Activated CD4-positive, alpha-beta memory T cell treated with anti-CD3 and anti-CD28 coated beads, Interleukin-2, amount 10 ng/mL, durations not matched to agents 7 days and 5 days (primary cell): ENCODE results near the gene GPR156. TPM values are rescaled to one million over a fixed set of nuclear protein-coding genes. Genes with fewer than 3 reads are reported as not detected.

Experiments used
- CTCF ChIA-PET: fragments of 350-600 bp; sonication (Branson Sonifier 250); formaldehyde crosslinking; loops from one replicate; lab custom pipeline; 2021; ENCODE audit warnings: antibody characterized with exemption, inconsistent platforms; lab: Charles Lee
- POLR2A ChIA-PET: fragments of 350-600 bp; sonication (Branson Sonifier 250); formaldehyde crosslinking; loops from one replicate; lab custom pipeline; 2021; ENCODE audit warnings: antibody characterized with exemption; lab: Charles Lee
- DNase-seq: peaks from one replicate; pipeline ENCODE4 v3.0.0-alpha.2; 2020
- H3K27ac Mint-ChIP-seq: one replicate; pipeline ENCODE4 v1.8.0; 2021; ENCODE audit warnings: mild to moderate bottlenecking, mixed read lengths
- H3K27me3 Mint-ChIP-seq: one replicate; pipeline ENCODE4 v1.8.0; 2021; ENCODE audit warnings: mixed read lengths
- H3K36me3 Mint-ChIP-seq: one replicate; pipeline ENCODE4 v1.8.0; 2021; ENCODE audit warnings: low read depth, mixed read lengths
- H3K4me1 Mint-ChIP-seq: one replicate; pipeline ENCODE4 v1.8.0; 2021; ENCODE audit warnings: mixed read lengths
- H3K4me3 Mint-ChIP-seq: one replicate; pipeline ENCODE4 v1.8.0; 2021; ENCODE audit warnings: mild to moderate bottlenecking, mixed read lengths
- H3K9me3 Mint-ChIP-seq: one replicate; pipeline ENCODE4 v1.8.0; 2021; ENCODE audit warnings: mixed read lengths
- total RNA-seq, 2 experiments: library from RNA; stranded (reverse); gene quantifications; one replicate each; pipeline ENCODE4 v1.2.3, GENCODE V29; 2021

GPR156 gene
- total RNA-seq, 2 experiments from 2014 or later: not detected

GRCh38 chr3:120144267-120144666 is 140.8 kb downstream of the GPR156 start:
- Mint-ChIP-seq H3K36me3 (no peaks in the 10 kb centered on the region), H3K4me1 (peaks cover 5% of the 10 kb centered on the region), H3K4me3 (no peak overlapping the region), H3K27ac (no peak overlapping the region), H3K9me3 (no peaks in the 10 kb centered on the region), H3K27me3 (no peaks in the 10 kb centered on the region)
- ChIA-PET CTCF (no interaction called here), POLR2A (no interaction called here)
- DNase-seq: no peak

GRCh38 chr3:120143676-120144075 is 141.3 kb downstream of the GPR156 start:
- Mint-ChIP-seq H3K27me3 (no peaks in the 10 kb centered on the region), H3K27ac (no peak overlapping the region), H3K4me1 (peaks cover 5% of the 10 kb centered on the region), H3K9me3 (no peaks in the 10 kb centered on the region), H3K4me3 (no peak overlapping the region), H3K36me3 (no peaks in the 10 kb centered on the region)
- CTCF ChIA-PET: no interaction called here
- POLR2A ChIA-PET: no interaction called here
- DNase-seq: no peak

DNA sequence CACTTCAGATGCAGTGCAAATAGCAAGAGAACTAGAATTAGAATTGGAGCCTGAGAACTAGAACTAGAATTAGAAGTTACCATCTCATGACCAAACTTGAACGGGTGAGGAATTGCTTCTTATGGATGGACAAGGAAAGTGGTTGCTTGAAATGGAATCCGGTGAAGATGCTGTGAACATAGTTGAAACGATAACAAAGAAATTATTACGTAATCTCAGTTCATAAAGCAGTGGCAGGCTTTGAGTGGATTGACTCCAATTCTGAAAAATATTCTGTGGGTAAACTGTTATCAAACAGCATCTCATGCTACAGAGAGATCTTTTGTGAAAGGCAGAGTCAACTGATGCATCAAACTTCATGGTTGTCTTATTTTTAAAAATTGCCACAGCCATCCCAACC is 142.8 kb downstream of the GPR156 start:
- Mint-ChIP-seq H3K4me1 (peaks cover 2% of the 10 kb centered on the region), H3K27me3 (no peaks in the 10 kb centered on the region), H3K27ac (no peak overlapping the region), H3K4me3 (no peak overlapping the region), H3K9me3 (no peaks in the 10 kb centered on the region), H3K36me3 (no peaks in the 10 kb centered on the region)
- no peak for DNase-seq
- POLR2A ChIA-PET: no interaction called here
- CTCF ChIA-PET: no interaction called here

GRCh38 chr3:120140098-120140742 is 144.8 kb downstream of the GPR156 start:
- Mint-ChIP-seq H3K9me3 (no peaks in the 10 kb centered on the region), H3K27ac (no peak overlapping the region), H3K27me3 (no peaks in the 10 kb centered on the region), H3K4me3 (no peak overlapping the region), H3K36me3 (no peaks in the 10 kb centered on the region), H3K4me1 (no peaks in the 10 kb centered on the region)
- CTCF ChIA-PET: no interaction called here
- no peak for DNase-seq
- POLR2A ChIA-PET: no interaction called here

- H3K27ac Mint-ChIP-seq: no peak overlapping the region
- no peaks in the 10 kb centered on the region for H3K4me1 Mint-ChIP-seq
- POLR2A ChIA-PET: no interaction called here
- CTCF ChIA-PET: no interaction called here
- H3K9me3 Mint-ChIP-seq: no peaks in the 10 kb centered on the region
- DNase-seq: no peak
- no peak overlapping the region for H3K4me3 Mint-ChIP-seq
- no peaks in the 10 kb centered on the region for H3K36me3 Mint-ChIP-seq
- H3K27me3 Mint-ChIP-seq: no peaks in the 10 kb centered on the region
Observed at GRCh38 chr3:120139140-120139539, 145.9 kb downstream of the GPR156 start.

DNA sequence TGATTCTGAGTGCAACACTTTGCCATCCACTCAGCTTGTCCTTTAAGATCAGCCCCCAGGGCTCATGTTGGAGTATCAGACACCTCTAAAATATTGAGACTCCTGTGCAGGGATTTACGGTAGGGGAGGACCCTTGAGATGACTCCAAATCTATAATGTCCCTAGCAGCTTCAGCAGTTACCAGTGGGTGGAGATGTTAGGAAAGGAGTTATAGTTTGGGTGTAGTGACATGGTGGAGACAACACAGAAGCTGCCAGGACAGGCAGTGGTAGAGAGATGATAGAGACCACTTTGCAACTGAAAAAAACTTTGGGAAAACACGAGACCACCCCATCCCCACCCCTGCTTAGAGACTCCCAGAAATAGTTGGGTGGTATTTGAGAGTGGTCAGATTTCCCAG is 147.5 kb downstream of the GPR156 start:
- POLR2A ChIA-PET: no interaction called here
- CTCF ChIA-PET: no interaction called here
- no peak for DNase-seq
- H3K36me3 Mint-ChIP-seq: no peaks in the 10 kb centered on the region
- no peaks in the 10 kb centered on the region for H3K27me3 Mint-ChIP-seq
- H3K4me3 Mint-ChIP-seq: no peak overlapping the region
- no peaks in the 10 kb centered on the region for H3K9me3 Mint-ChIP-seq
- no peak overlapping the region for H3K27ac Mint-ChIP-seq
- H3K4me1 Mint-ChIP-seq: no peaks in the 10 kb centered on the region

GRCh38 chr3:120130656-120131055 is 154.4 kb downstream of the GPR156 start:
- Mint-ChIP-seq H3K27me3 (no peaks in the 10 kb centered on the region), H3K27ac (no peak overlapping the region), H3K9me3 (no peaks in the 10 kb centered on the region), H3K4me3 (no peak overlapping the region), H3K36me3 (no peaks in the 10 kb centered on the region), H3K4me1 (no peaks in the 10 kb centered on the region)
- CTCF ChIA-PET: no interaction called here
- no peak for DNase-seq
- POLR2A ChIA-PET: no interaction called here

DNA sequence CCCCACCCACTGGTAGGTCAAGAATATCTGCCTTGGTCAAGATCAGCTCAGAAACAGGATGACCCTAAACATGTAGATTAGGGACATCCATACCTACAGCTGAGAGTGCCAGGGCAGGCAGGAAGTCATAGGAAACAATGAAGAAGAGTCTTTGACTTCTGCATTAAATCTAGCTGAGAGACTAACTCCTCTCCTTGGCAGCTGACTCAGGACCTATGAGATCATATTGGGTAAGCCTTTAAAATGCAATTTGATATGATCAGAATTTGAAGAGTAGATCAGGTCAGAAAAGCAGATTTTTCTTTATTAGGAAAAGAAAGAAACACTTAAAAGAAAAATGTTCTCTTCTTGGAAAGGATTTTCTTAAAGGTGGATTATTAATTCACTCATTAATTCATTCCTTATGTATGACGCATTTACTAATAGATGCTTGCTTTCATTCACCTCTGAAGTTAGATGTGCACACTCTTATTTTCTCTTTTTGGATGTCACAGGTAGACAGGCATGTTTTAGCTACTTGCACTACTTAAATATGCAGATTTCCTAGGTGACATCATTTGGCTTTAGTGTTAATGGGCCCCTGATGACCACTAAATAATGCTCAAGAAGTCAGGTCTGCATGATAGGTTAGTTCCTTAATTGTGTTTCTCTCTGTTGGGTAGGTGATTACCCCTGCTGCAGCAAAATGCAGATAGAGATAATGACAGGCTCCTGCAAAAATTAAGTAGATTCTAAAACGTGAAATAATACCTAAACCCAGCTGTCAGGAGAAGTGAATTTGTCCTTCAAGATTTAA is 155.1 kb downstream of the GPR156 start:
- no peak for DNase-seq
- ChIA-PET CTCF (no interaction called here), POLR2A (no interaction called here)
- Mint-ChIP-seq H3K27me3 (no peaks in the 10 kb centered on the region), H3K4me3 (no peak overlapping the region), H3K36me3 (no peaks in the 10 kb centered on the region), H3K4me1 (no peaks in the 10 kb centered on the region), H3K9me3 (no peaks in the 10 kb centered on the region), H3K27ac (no peak overlapping the region)

GRCh38 chr3:120129051-120129450 is 156.0 kb downstream of the GPR156 start:
- no peak for DNase-seq
- no peak overlapping the region for H3K27ac Mint-ChIP-seq
- CTCF ChIA-PET: no interaction called here
- no peaks in the 10 kb centered on the region for H3K9me3 Mint-ChIP-seq
- H3K36me3 Mint-ChIP-seq: no peaks in the 10 kb centered on the region
- POLR2A ChIA-PET: no interaction called here
- H3K4me1 Mint-ChIP-seq: no peaks in the 10 kb centered on the region
- no peak overlapping the region for H3K4me3 Mint-ChIP-seq
- no peaks in the 10 kb centered on the region for H3K27me3 Mint-ChIP-seq

DNA sequence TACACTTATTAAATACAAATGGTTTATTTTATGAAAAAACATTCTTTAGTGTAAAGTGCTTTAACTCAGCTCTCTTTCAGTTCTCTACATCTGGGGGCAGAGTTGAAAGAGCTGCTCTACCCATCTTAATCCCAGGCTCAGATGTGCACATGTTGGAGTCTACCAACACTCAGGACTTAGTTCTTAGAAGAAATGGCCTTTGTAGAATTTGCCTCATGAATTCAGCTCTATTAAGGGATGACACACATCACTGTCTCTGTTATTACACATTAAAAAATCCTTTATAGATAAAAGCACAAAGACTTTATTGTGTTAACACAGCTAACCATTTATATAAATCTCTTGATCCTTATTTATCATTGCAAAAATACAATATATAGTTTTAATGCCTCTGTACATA is 159.0 kb downstream of the GPR156 start:
- no peaks in the 10 kb centered on the region for H3K9me3 Mint-ChIP-seq
- H3K36me3 Mint-ChIP-seq: no peaks in the 10 kb centered on the region
- no peaks in the 10 kb centered on the region for H3K4me1 Mint-ChIP-seq
- no peak for DNase-seq
- no peak overlapping the region for H3K4me3 Mint-ChIP-seq
- CTCF ChIA-PET: no interaction called here
- POLR2A ChIA-PET: interaction anchor here (1.5 kb wide), 1 partner anchor 30 kb away, joined by 3 read pairs; no protein-coding TSS in a partner anchor
- no peak overlapping the region for H3K27ac Mint-ChIP-seq
- H3K27me3 Mint-ChIP-seq: peaks cover 1% of the 10 kb centered on the region

DNA sequence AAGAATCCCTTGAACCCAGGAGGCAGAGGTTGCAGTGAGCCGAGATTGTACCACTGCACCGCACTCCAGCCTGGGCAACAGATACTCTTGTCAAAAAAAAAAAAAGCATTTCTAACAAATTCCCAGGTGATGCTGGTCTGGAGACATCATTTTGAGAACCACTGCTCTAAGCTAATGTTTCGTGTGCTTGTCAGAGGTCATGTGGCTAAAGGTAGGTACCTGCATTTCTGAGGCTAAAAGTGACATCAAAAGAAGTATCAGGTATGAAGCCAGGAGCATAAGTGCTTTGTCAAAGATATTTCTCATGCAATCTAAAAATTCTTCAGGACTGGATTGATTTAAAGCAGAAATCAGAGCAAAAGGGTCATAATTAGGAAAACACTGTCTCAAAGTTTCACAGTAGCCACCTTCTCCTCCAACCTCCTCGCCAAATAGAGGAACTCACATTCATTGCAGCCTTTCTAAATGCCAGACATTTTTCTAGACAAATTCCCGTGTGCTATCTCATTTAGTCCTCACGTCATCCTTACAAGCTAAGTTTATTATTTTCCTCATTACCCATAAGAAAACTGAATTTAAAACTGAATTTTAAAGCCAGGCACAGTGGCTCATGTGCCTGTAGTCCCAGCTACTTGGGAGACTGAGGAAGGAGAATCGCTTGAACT is 165.0 kb downstream of the GPR156 start:
- H3K36me3 Mint-ChIP-seq: peaks cover 3% of the 10 kb centered on the region
- no peaks in the 10 kb centered on the region for H3K4me1 Mint-ChIP-seq
- no peak overlapping the region for H3K27ac Mint-ChIP-seq
- DNase-seq: no peak
- H3K9me3 Mint-ChIP-seq: peaks cover 4% of the 10 kb centered on the region
- no peak overlapping the region for H3K4me3 Mint-ChIP-seq
- peaks cover 4% of the 10 kb centered on the region for H3K27me3 Mint-ChIP-seq
- POLR2A ChIA-PET: no interaction called here
- CTCF ChIA-PET: no interaction called here
